ENCODE results near the gene STK39. TPM values are rescaled to one million over a fixed set of nuclear protein-coding genes. Genes with fewer than 3 reads are reported as not detected.
A peak's percentile ranks its signal among the peaks of the same experiment; 100 is the strongest.

Gene STK39
- total and polyA plus RNA-seq, 2 donors (not counting 1 experiment from before 2014, with no cell fraction given) = 2.3 to 14.6 TPM

- TF ChIP-seq CTCF (IDR thresholded peaks at IDR 0.05) = no peak
- TF ChIP-seq EZH2 (IDR thresholded peaks at IDR 0.05; ENCODE audit: borderline replicate concordance, insufficient read depth, low read depth, low read length, poor library complexity, severe bottlenecking) = no peak
- Mint-ChIP-seq H3K9me3 (ENCODE audit: insufficient read depth) (no peaks in the 10 kb centered on the region), H3K4me3 (peak overlapping the region; percentile 42), H3K4me1 (peaks cover 47% of the 10 kb centered on the region), H3K27me3 (no peaks in the 10 kb centered on the region), H3K27ac (no peak overlapping the region)
- peaks cover 19 to 29% of the 10 kb centered on the region in 2 donors for H3K4me1 ChIP-seq (ENCODE audit: control insufficient read depth in 2 of 2, insufficient read depth in 2 of 2, low read length in 2 of 2)
- 47% methylated on average over 6 of the region's 9 CpGs for WGBS (ENCODE audit: insufficient coverage)
- H3K4me3 ChIP-seq (ENCODE audit: control extremely low read depth in 1 of 5, extremely low read depth in 1 of 5, insufficient read depth in 1 of 5, low read depth in 2 of 5, low read length in 4 of 5) = peak overlapping the region in 3 of 5 experiments; percentile 1 to 24 (median 16)
- H3K9me3 ChIP-seq (ENCODE audit: control extremely low read depth in 1 of 3, control insufficient read depth in 2 of 3, insufficient read depth in 1 of 3, low read length in 2 of 3) = no peaks in the 10 kb centered on the region
- H3K36me3 ChIP-seq (replicated peaks in 1 of 2; ENCODE audit: control extremely low read depth in 1 of 2, control insufficient read depth in 1 of 2, extremely low read depth in 1 of 2, insufficient read depth in 2 of 2, low read length in 1 of 2) = peaks cover 0 to 2% of the 10 kb centered on the region in 2 experiments
- H3K27me3 ChIP-seq (replicated peaks in 1 of 4; ENCODE audit: control extremely low read depth in 1 of 4, control insufficient read depth in 3 of 4, insufficient read depth in 4 of 4, low read length in 3 of 4) = no peaks in the 10 kb centered on the region
- peak overlapping the region; percentile 67 for H3K4me2 ChIP-seq (replicated peaks; ENCODE audit: low read depth, low read length, poor library complexity, severe bottlenecking)
- H4K20me1 ChIP-seq (ENCODE audit: control insufficient read depth, insufficient read depth, low read length, poor library complexity, severe bottlenecking) = no peaks in the 10 kb centered on the region
- peaks cover 37% of the 10 kb centered on the region for H3K79me2 ChIP-seq (ENCODE audit: control insufficient read depth, insufficient read depth, low read length)
- POLR2A ChIA-PET = no interaction called here
- H3K27ac ChIP-seq (ENCODE audit: low read length in 2 of 2) = no peak overlapping the region
- no peak for ATAC-seq (ENCODE audit: low read depth)
- H3K9ac ChIP-seq (ENCODE audit: low read length) = peak overlapping the region; percentile 41
- no peak overlapping the region for H2AFZ ChIP-seq (ENCODE audit: insufficient read depth, low read depth, low read length, poor library complexity, severe bottlenecking)
- intact Hi-C loops (cut with micrococcal nuclease) = loop anchor here (2.0 kb wide), 1 partner anchor 16 kb away; no protein-coding TSS in a partner anchor
- DNase-seq = no peak
- CTCF ChIA-PET = no interaction called here
Observed at GRCh38 chr2:168210216-168210894, 37.0 kb downstream of the STK39 start.

GRCh38 chr2:168208652-168209051 is 38.7 kb downstream of the STK39 start:
- H3K4me3 Mint-ChIP-seq = no peak overlapping the region
- DNase-seq = no peak
- POLR2A ChIA-PET = no interaction called here

More at GRCh38 chr2:168208652-168209051, 38.7 kb downstream of the STK39 start:
- Histone ChIP-seq H3K4me1 (ENCODE audit: control insufficient read depth in 2 of 2, insufficient read depth in 2 of 2, low read length in 2 of 2) (peaks cover 19 to 29% of the 10 kb centered on the region in 2 donors), H3K4me2 (replicated peaks; ENCODE audit: low read depth, low read length, poor library complexity, severe bottlenecking) (no peak overlapping the region), H3K9ac (ENCODE audit: low read length) (no peak overlapping the region), H3K9me3 (ENCODE audit: control extremely low read depth in 1 of 3, control insufficient read depth in 2 of 3, insufficient read depth in 1 of 3, low read length in 2 of 3) (no peaks in the 10 kb centered on the region), H3K27me3 (replicated peaks in 1 of 4; ENCODE audit: control extremely low read depth in 1 of 4, control insufficient read depth in 3 of 4, insufficient read depth in 4 of 4, low read length in 3 of 4) (no peaks in the 10 kb centered on the region), H4K20me1 (ENCODE audit: control insufficient read depth, insufficient read depth, low read length, poor library complexity, severe bottlenecking) (no peaks in the 10 kb centered on the region), H3K27ac (ENCODE audit: low read length in 2 of 2) (no peak overlapping the region), H3K4me3 (ENCODE audit: control extremely low read depth in 1 of 5, extremely low read depth in 1 of 5, insufficient read depth in 1 of 5, low read depth in 2 of 5, low read length in 4 of 5) (no peak overlapping the region), H3K36me3 (replicated peaks in 1 of 2; ENCODE audit: control extremely low read depth in 1 of 2, control insufficient read depth in 1 of 2, extremely low read depth in 1 of 2, insufficient read depth in 2 of 2, low read length in 1 of 2) (peaks cover 0 to 2% of the 10 kb centered on the region in 2 experiments), H2AFZ (ENCODE audit: insufficient read depth, low read depth, low read length, poor library complexity, severe bottlenecking) (no peak overlapping the region), H3K79me2 (ENCODE audit: control insufficient read depth, insufficient read depth, low read length) (peaks cover 39% of the 10 kb centered on the region)
- Mint-ChIP-seq H3K4me1 (peaks cover 47% of the 10 kb centered on the region), H3K27me3 (no peaks in the 10 kb centered on the region), H3K9me3 (ENCODE audit: insufficient read depth) (no peaks in the 10 kb centered on the region), H3K27ac (no peak overlapping the region)
- ATAC-seq (ENCODE audit: low read depth) = no peak
- CTCF ChIA-PET = no interaction called here
- intact Hi-C loops (cut with micrococcal nuclease) = no loop called here
- 94% methylated on average over 2 of the region's 2 CpGs for WGBS (ENCODE audit: insufficient coverage)
- TF ChIP-seq CTCF (IDR thresholded peaks at IDR 0.05) (no peak), EZH2 (IDR thresholded peaks at IDR 0.05; ENCODE audit: borderline replicate concordance, insufficient read depth, low read depth, low read length, poor library complexity, severe bottlenecking) (no peak)

All from B cell (primary cell).